ENCODE measurements around the gene CPE. TPM values are rescaled to one million over a fixed set of nuclear protein-coding genes. Genes with fewer than 3 reads are reported as not detected.

The CPE gene
- polyA plus RNA-seq, 10 donors: 68.2 to 140 (median 102) TPM

DNA sequence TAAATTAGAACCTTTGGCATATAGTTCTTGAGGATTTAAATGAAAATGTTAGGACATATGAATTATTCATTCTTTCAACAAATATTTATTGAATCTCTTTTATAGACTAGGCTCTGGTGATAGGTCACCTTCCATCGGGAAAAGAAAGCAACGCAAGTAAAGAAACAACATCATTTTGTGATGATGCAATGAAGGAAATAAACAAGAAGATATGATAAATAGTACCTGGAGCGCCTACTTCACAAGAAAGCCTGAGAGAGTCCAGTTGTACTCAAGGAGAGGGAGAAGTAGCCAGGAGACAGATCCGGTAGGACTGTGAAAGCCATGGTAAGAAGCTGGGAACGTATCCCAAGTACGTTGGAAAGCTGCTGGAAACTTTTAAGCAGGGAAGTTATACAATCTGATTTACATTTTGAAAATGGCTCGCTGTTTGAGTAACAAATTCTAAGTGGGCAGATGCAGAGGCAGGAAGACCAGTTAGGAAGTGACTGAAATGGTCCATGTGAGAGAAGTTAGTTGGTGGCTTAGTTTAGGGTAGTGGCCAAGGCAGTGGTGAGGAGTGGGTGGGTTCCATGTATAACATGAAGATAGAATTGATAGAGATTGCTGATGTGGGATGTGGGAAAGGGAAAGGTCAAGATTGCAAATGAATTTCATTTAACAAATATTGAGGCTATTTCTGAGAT lies 17.7 kb upstream of the CPE start:
- peak in 1 of 3 donors; percentile 50 for DNase-seq

DNA sequence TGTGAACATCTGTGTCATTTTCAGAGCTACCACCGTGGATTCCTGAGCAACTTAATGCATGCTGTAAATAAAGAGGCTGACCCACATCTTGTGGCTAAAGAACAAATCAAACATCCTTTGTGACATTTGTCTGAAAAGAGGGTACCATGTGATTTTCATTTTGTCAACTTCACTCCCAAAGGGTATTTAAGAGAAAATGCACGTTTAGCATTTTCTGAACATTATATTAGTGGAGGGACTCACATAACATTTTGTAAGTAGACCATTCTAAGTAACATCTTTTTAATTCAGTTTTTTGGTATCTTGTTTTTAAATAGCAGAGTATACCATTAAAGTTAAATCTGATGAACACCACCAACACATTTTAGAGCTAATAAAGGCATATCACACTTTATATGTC lies 17.0 kb upstream of the CPE start:
- DNase-seq: no peak

DNA sequence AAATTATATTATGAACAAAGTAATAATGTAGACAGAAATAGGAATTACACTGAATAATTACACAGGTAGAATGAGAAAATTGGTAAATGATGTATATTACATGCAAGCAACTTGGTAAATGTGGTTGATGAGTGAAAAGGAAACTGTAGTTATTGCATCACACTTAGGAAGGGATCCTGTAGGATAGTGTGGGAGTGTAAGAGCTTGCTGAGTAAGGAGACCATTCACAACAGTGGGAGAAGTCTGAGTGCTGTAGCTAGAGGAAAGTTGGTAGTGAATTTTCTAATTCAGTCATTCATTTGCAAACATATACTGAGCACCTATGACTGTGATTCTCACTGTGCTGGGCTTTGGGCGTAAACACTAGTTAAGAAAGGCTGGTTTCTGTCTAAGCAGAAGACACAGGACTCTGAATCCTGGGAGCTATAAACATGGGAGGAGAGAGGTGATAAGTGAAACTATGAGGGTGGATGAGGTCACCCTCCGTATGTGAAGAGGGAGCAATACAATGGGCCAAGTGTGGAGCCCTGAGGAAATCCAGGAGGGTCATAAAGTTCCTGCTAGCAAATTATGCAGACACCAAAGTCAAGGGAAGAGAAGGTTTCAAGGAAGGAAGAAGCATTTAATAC lies 14.2 kb upstream of the CPE start:
- DNase-seq: no peak

DNA sequence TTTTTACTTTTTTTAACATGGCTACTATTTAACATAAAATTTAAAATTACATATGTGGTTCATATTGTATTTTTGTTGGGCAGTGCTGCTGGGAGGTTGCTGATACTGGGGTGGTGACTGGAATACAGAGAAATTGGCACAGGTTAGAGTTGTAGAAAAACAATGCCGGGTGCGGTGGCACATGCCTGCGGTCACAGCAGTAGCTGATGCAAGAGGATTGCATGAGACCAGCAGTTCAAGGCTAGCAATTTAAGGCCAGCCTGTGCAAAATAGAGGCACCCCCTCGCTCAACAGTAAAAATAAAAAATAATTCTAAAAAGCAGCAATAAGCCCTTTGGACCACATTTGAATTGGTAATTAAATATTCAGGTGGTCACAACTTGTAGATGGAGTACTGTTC lies 11.8 kb upstream of the CPE start:
- no peak for DNase-seq

DNA sequence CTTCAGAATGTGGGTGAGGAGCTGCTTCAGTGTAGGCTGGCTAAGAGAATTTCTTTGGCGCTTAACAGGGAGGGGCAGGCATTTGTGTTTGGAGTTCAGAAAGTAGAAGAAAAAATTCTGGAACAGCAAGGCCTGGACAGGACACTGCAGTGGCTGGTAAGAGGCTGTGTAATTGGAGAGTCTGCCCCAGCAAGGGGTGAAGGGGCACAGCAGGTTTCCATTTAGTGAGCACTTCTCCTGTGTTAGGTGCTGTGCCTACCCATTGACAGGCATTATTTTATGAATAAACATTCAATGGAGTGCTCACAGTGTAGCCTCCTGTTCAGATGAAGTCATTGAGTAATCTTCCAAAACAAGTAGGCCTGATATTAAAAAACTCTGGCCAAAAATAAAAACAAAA lies 10.7 kb upstream of the CPE start:
- DNase-seq: no peak

DNA sequence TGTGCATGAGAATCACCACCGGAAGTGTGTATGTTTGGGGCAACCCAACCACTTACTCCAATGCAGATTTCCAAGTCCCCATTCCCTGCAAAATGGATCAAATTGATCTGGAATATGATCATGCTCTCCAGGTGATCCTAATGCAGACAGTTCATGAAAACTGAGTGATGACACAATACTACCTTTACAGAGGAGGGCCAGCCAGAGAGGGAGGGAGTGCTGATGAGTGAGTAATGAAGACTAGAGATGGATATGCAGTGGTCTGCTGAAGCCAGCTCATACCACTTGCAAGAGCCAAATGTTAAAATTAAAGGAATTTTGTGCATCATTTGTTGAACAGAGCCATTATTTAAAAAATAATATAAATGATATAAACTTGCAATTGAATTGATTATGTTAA lies 10.2 kb upstream of the CPE start:
- DNase-seq: no peak

DNA sequence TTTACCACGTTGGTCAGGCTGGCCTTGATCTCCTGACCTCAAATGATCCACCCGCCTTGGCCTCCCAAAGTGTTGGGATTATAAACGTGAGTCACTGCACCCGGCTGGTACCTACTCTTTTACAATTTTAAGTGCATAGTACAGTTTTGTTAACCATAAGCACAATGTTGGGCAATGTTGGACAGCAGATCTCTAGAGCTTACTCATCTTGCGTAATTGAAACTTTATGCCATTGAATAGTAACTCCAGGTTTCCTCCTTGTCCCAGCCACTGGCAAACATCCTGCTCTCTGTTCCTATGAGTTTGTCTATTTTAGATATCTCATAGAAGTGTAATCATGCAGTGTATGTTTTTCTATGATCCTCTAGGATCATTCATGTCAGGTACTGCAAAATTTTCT lies 9.3 kb upstream of the CPE start:
- DNase-seq: no peak

DNA sequence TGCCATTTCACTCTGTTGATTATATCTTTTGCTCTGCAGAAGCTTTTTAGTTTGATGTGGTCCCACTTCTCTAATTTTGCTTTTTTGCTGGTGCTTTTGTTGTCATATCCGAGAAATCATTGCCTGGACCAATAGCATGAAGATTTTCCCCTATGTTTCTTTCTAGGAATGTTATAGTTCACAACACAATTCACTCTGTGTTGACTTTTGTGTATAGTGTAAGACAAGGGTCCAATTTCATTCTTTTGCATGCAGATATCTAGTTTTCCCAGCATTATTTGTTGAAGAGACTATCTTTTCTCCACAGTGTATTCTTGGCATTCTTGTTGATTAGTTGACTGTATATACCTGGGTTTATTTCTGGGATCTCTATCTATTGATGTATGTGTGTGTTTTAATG lies 8.3 kb upstream of the CPE start:
- no peak for DNase-seq

DNA sequence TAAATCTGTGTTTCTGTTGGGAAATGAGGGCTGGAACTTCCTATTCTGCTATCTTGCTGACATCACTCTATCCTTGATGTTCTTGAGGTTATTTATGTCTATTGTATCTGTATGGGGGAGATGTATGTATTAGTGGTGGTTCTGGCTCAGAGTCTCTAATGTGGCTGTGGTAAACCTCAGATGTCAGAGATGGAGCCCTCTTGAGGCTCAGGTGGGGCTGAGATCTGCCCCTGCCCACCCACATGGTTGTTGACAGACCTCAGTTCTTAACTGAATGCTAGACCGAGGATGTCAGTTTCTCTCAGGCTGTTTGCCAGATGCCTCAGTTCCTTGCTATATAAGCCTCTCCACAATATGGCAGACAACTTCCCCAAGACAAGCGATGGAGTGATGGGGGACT lies 3.3 kb upstream of the CPE start:
- DNase-seq: no peak

DNA sequence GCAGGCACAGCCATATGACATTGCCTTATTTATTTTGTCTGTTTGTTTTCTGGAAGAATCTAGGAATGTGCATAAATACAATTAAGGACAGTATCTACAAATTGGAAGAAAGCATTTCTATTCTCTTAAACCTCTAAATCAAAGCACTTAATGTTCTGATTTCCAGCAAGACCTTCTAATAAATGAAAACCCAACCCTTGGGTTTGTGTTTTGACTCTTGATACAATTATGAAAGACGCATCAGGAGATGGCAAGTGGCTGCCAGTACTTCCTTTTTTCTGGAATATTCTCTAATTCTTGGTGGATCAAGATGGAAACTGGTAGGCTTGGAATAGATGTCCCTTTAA lies 437 bp upstream of the CPE start:
- DNase-seq: peak in 1 of 3 donors; percentile 29

DNA sequence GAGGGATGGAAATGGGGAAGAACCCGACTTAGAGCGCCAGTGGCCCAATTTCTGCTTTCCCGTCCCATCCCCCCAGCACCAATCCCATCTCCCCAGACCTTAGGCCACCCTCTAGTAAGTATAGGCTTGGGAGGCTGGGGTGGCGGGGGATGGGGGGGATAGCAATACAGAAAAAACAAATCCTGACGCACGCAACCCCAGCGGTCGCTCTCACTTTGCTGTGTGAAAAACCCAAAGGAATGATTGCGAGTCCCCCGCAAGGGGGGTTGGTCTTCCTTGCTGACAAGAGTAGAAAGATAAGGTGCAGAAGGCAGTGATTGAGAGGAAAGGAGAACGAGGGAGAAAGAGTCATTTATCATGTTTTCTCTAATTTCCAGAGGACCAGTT lies 863 bp downstream of the CPE start:
- peak in 1 of 3 donors; percentile 56 for DNase-seq

DNA sequence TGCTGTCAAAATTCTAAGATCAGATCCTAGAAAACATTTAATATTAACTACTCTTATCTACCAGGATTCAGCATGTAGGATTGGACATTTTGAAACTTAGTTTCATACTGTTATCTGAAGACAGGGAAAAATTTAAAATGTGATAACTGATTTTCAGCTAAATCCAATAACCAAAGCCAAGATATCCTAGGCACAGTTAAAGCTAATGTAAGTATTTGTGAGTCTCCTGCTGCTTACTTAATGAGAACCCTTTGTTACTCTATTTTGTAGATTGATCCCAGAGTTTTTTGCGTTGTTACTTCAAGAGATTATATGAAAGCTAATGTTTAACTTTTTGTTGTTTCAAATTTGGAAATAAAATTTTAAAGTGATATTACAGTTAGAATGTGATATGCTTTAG lies 2.0 kb downstream of the CPE start:
- no peak for DNase-seq

DNA sequence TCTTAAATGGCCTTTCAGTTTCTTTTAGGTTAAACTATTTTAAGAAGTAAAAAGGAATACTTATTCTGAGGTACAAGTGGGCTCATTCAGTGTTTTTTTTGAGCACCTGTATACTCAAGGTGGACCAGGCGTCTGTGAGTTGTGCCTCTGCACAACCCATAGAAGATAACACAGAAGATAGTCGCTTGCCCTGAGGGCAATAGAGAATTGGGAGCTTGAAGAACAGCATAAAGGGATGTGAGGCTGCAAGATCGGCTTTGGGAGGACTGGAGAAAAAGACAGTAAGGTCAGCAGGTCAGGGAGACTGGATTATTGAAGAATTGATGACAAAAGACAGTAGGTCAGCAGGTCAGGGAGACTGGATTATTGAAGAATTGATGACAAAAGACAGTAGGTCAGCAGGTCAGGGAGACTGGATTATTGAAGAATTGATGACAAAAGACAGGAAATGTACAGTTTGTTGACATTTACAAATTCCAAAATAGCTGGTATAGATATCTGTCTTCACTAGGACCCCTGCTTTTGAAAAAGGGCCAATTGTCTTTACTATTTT lies 3.1 kb downstream of the CPE start:
- no peak for DNase-seq

DNA sequence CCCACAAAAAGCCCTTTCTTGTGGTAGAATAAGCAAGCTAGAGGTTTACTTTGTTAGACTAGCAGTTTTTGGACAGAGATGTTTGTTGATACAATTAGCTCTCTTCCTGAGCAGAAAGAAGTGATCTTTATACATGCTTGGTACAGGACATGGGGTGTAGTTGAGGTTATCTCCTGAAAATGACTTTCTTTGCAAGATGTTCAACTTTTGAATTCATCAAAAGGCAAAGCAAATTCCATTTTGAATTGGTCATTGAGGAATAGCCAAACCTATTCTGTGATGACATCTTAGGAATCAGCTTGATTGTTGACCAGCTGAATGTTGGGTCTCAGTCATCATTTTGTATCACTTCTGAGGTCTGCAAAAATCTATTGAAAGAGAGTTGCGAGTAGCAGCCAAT lies 3.8 kb downstream of the CPE start:
- DNase-seq: no peak

DNA sequence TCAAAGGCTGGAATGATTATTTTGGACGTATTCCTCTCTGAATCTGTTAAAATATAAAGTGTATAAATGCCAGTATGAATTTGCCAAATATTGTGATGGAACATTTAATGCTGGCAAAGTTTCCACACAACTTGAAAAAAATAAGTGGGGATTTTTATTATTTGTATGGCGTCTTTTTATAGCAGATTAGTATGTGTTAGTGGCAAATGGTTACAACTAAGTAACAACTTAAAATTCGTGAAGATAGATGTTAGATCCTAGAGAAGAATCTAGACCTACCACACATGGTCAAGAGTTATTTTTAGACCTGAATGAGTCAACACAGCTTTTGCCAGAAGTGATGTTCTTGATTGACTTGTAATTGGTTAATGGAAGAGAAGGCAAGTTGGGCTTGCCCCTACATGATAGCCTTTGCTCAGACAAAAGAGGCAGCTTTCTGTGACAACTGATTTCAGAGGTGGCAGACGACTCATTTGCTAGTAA lies 4.8 kb downstream of the CPE start:
- DNase-seq: peak in 1 of 3 donors; percentile 30

DNA sequence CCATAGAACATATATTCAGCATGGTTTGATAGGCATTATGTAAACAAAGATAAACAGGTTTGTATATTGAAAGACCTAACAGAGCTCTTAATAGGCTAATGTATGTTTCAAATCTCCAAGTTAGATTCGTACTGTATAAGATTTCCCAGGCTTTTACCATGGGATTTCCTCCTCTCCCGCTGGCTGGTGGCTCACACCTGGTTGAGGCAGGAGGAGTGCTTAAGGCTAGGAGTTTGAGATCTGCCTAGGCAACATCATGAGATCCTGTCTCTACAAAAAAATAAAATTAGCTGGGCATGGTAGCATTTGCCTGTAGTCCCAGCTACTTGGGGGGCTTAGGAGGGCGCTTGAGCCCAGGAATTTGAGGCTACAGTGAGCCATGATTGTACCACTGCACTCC lies 5.4 kb downstream of the CPE start:
- DNase-seq: no peak

DNA sequence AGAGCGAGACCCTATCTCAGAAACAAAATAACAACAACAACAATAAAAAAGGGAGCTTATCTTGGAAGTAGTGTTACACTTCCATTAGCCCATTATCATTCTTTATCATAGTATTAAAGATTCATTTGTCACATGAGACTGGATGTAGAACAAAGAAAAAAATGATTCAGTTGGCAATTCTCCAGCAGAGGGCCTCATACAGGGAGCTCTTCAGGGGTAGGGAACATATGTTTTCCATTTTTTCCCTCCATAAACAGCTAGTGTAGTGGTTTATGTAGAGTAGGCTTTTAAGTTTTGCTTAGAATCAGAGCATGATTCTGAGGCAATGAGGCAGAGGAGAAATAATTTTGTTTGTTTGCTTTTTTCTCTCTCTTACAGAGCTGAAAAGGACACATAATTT lies 5.8 kb downstream of the CPE start:
- peak in 2 of 3 donors; percentile 47 to 71 for DNase-seq

DNA sequence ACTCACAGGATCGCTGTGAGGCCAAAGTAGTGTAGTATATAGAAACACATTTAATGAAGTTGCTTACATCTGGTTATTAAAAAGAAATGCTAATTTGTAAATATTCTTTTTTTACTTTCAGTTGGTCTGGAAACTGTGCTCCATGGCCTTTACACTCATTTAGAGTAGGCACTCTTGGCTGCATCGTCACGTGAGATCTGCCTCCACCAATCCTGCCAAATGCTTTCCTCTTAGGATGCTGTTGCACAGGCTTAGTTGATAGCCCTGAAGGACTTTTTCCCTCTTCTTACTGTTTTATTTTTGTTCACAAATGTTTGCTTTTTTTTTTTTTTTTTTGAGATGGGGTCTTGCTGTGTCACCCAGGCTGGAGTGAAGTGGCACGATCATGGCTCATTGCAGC lies 6.3 kb downstream of the CPE start:
- no peak for DNase-seq

DNA sequence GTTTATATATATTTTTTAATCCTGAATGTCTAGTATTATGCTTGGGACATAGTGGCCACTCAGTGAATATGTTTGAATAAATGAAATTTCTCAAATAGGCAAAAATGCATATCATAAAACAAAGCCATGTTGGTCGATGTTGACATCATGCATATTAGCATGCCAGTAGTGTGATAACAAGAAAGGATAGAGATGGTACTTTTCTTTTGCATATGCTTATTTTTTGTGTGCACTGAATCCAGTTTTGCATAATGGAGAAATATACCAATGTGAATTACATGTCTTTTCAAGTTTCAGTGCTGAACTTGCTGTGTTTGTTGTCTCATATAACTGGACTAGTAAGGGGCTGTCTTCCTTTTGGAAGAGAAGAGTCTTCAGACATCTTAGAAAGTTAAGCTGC lies 7.5 kb downstream of the CPE start:
- no peak for DNase-seq

DNA sequence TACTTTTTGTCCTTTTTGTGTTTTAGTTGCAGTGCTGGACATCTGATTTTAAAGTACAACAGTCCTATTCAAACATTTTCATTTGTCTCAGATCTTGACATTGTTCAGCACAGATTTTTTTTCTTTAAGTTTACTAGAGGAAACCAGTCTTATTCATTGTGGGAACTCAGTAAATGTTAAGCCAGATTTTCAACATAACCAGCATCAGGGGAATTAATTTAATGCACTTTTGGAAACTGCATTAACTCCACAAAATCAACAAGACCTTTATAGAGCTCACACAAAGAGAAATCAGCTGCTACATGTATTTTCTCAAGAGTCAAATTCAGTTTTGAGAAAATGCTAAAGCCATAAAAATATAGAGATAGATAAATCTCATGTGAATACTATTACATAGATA lies 9.9 kb downstream of the CPE start:
- peak in 1 of 3 donors; percentile 77 for DNase-seq

DNA sequence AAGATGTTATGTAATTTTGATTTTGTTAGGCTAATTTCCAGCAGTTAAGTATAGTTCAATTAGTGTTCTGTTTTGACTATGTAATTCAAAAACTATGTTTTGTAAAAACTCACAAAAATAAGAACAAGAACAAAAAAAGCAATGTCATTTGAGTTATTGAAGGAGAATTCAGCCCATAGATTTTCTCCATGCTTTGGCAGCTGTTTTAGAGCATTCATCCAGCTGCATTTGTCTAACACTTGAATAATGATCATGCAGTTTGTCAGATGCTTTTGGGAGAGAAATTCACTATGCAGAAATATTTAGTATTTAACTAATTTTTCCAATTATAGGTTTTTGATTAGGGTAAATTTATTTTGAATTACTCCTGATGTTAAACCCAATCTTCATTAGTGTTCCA lies 14.2 kb downstream of the CPE start:
- DNase-seq: peak in 1 of 3 donors; percentile 47

DNA sequence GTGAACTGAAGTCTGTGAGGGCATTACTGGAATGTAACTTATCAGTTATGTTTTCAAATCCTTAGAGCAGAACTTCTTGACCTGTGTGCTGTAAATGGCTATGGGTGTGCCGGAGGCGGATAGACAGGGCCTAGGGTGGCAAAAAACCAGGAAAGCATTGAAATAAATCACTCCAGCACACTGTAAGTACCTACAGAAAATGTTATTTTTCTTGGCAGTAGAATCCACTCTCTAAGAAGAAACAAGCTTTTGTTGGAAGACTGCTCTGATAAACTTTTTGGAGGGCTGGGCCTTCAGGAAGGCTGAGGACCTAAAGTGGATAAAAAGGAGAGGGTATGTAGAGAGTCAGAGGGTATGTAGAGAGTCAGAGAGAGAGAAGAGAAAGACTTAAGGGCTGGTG lies 14.9 kb downstream of the CPE start:
- no peak for DNase-seq

DNA sequence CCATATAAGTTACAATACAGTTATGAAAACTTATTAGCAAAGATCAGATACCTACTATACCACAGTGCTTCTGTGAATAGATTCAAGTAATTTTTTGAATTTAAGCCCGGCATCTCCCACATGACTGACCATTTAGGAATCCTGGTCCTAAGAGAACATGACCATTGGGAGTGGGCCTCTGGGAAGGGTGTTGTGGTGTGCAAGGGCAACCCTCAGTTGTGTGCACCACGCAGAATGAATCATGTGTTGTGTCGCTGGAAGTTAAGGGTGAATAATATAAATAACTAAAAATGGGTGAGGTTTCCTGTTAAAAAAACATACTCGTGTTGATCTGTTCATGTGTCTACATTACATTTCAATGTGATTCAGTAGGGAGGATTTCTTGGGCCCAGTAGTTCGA lies 15.5 kb downstream of the CPE start:
- no peak for DNase-seq

DNA sequence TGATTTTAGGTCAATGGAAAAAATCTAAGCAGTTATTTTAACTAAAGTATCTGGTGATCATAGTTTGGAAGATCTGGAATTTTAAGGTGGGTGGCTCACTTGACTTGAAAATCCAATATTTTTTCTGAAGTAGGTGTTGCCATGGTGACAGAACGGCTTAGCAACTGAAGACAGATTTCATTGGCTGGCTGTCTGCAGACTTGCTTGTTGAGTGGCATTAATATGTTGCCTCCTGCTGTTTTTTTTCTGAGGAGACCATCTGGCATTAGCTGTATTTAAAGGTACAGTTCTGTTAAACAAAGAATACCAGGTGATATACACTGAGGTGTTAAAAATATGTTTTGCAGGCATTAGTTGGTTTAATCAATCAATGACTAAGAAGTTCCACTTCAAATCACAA lies 19.8 kb downstream of the CPE start:
- DNase-seq: peak in 1 of 3 donors; percentile 44

Data from muscle of back (tissue), 11 donors.